H9 (cell line): Measurements from ENCODE around the gene RALGPS2. TPM values are rescaled to one million over a fixed set of nuclear protein-coding genes. Genes with fewer than 3 reads are reported as not detected.

Experiments used
- DNase-seq: peaks from one replicate; pipeline ENCODE4 v3.0.0-alpha.2; 2017
- H2AFZ ChIP-seq: one replicate; pipeline ENCODE4 v1.6.1; 2013; ENCODE audit warnings: mild to moderate bottlenecking, low read length, control low read depth, moderate library complexity
- H2AK5ac ChIP-seq: 2 replicates; pipeline ENCODE4 v1.6.1; 2013; ENCODE audit warnings: low read length, control low read depth, mixed read lengths; ENCODE audit not compliant: insufficient read length
- H2BK120ac ChIP-seq: one replicate; pipeline ENCODE4 v1.6.1; 2013; ENCODE audit warnings: low read depth, mild to moderate bottlenecking, low read length, control low read depth, inconsistent platforms; ENCODE audit not compliant: poor library complexity, severe bottlenecking
- H2BK12ac ChIP-seq: 2 replicates; pipeline ENCODE4 v1.6.1; 2013; ENCODE audit warnings: low read length, control low read depth, mixed read lengths, low read depth; ENCODE audit not compliant: insufficient read length
- H2BK15ac ChIP-seq: 2 replicates; pipeline ENCODE4 v1.6.1; 2013; ENCODE audit warnings: low read depth, low read length, control low read depth
- H2BK20ac ChIP-seq: one replicate; pipeline ENCODE4 v1.6.1; 2013; ENCODE audit warnings: low read depth, mild to moderate bottlenecking, low read length, control low read depth, inconsistent platforms; ENCODE audit not compliant: poor library complexity, severe bottlenecking
- H2BK5ac ChIP-seq: 2 replicates; pipeline ENCODE4 v1.6.1; 2013; ENCODE audit warnings: low read length, control low read depth, mixed read lengths; ENCODE audit not compliant: insufficient read length
- H3K14ac ChIP-seq: 2 replicates; pipeline ENCODE4 v1.6.1; 2013; ENCODE audit warnings: low read length, control low read depth; ENCODE audit not compliant: insufficient read depth
- H3K18ac ChIP-seq: 2 replicates; pipeline ENCODE4 v1.6.1; 2013; ENCODE audit warnings: low read depth, mild to moderate bottlenecking, mixed read lengths, low read length, control low read depth; ENCODE audit not compliant: insufficient read length
- H3K23ac ChIP-seq: 2 replicates; pipeline ENCODE4 v1.6.1; 2013; ENCODE audit warnings: low read length, control low read depth, mixed read lengths, low read depth; ENCODE audit not compliant: insufficient read length
- H3K23me2 ChIP-seq: 2 replicates; pipeline ENCODE4 v1.6.1; 2013; ENCODE audit warnings: low read depth, mild to moderate bottlenecking, mixed read lengths, low read length, control low read depth; ENCODE audit not compliant: insufficient read length, poor library complexity, severe bottlenecking
- H3K27ac ChIP-seq: 2 replicates; pipeline ENCODE4 v1.5.1; 2013; ENCODE audit warnings: low read length, control low read depth, mixed read lengths, low read depth; ENCODE audit not compliant: insufficient read length
- H3K27me3 ChIP-seq: 2 replicates; pipeline ENCODE4 v1.6.1; 2013; ENCODE audit warnings: low read length, control low read depth, inconsistent platforms; ENCODE audit not compliant: insufficient read depth
- H3K4ac ChIP-seq: 2 replicates; pipeline ENCODE4 v1.6.1; 2013; ENCODE audit warnings: low read depth, mild to moderate bottlenecking, control low read depth, inconsistent platforms, low read length, moderate library complexity
- H3K4me1 ChIP-seq: 2 replicates; pipeline ENCODE4 v1.6.1; 2013; ENCODE audit warnings: low read length, control low read depth, inconsistent platforms; ENCODE audit not compliant: insufficient read depth
- H3K4me2 ChIP-seq: 2 replicates; pipeline ENCODE4 v1.6.1; 2013; ENCODE audit warnings: low read length, control low read depth, mixed read lengths; ENCODE audit not compliant: insufficient read length, insufficient read depth
- H3K56ac ChIP-seq: 2 replicates; pipeline ENCODE4 v1.6.1; 2013; ENCODE audit warnings: low read depth, mild to moderate bottlenecking, mixed read lengths, low read length, control low read depth; ENCODE audit not compliant: insufficient read length
- H3K79me1 ChIP-seq: 2 replicates; pipeline ENCODE4 v1.6.1; 2013; ENCODE audit warnings: low read depth, mild to moderate bottlenecking, moderate library complexity, low read length, control low read depth, inconsistent platforms; ENCODE audit not compliant: insufficient read depth, poor library complexity, severe bottlenecking
- H3K79me2 ChIP-seq: 2 replicates; pipeline ENCODE4 v1.6.1; 2013; ENCODE audit warnings: low read length, control low read depth, inconsistent platforms; ENCODE audit not compliant: insufficient read depth
- H3K9ac ChIP-seq: 2 replicates; pipeline ENCODE4 v1.6.1; 2013; ENCODE audit warnings: low read length, control low read depth, mixed read lengths; ENCODE audit not compliant: insufficient read length; ENCODE audit errors: extremely low read depth
- H3K9me3 ChIP-seq: one replicate; pipeline ENCODE4 v1.6.1; 2013; ENCODE audit warnings: low read depth, low read length, inconsistent platforms; ENCODE audit not compliant: control insufficient read depth
- H3T11ph ChIP-seq: one replicate; pipeline ENCODE4 v1.6.1; 2013; ENCODE audit warnings: mild to moderate bottlenecking, low read length, control low read depth, inconsistent platforms
- H4K20me1 ChIP-seq: one replicate; pipeline ENCODE4 v1.6.1; 2013; ENCODE audit not compliant: control insufficient read depth, insufficient read length, insufficient read depth
- H4K5ac ChIP-seq: 2 replicates; pipeline ENCODE4 v1.6.1; 2013; ENCODE audit warnings: low read depth, mild to moderate bottlenecking, mixed read lengths, low read length, control low read depth; ENCODE audit not compliant: insufficient read length
- H4K8ac ChIP-seq: replicated peaks from 2 replicates; pipeline ENCODE4 v1.6.1; 2013; ENCODE audit warnings: low read length, control low read depth, mixed read lengths, low read depth; ENCODE audit not compliant: insufficient read length
- H4K91ac ChIP-seq: 2 replicates; pipeline ENCODE4 v1.6.1; 2013; ENCODE audit warnings: low read depth, mild to moderate bottlenecking, moderate library complexity, mixed read lengths, low read length, control low read depth; ENCODE audit not compliant: insufficient read length
- H3K27ac Mint-ChIP-seq, 3 experiments: 2 replicates in 2 of 3; 3 replicates in 1 of 3; pipeline ENCODE4 v1.8.0; 2020 to 2021; ENCODE audit warnings: mixed read lengths in 3 of 3, mild to moderate bottlenecking in 1 of 3, moderate library complexity in 1 of 3
- H3K27me3 Mint-ChIP-seq: 2 replicates; pipeline ENCODE4 v1.8.0; 2021; ENCODE audit warnings: low read depth, mild to moderate bottlenecking, moderate library complexity, mixed read lengths
- H3K36me3 Mint-ChIP-seq, 3 experiments: 2 replicates in 2 of 3; 3 replicates in 1 of 3; pipeline ENCODE4 v1.8.0; 2020 to 2021; ENCODE audit warnings: low read depth in 3 of 3, mixed read lengths in 3 of 3; ENCODE audit not compliant: insufficient read depth in 1 of 3
- H3K4me1 Mint-ChIP-seq, 2 experiments: 2 replicates each; pipeline ENCODE4 v1.8.0; 2020; ENCODE audit warnings: mixed read lengths in 2 of 2
- H3K4me3 Mint-ChIP-seq, 2 experiments: 2 replicates in 1 of 2; 3 replicates in 1 of 2; pipeline ENCODE4 v1.8.0; 2020 to 2021; ENCODE audit warnings: mild to moderate bottlenecking in 2 of 2, mixed read lengths in 2 of 2, moderate library complexity in 1 of 2
- H3K9me3 Mint-ChIP-seq, 2 experiments: 2 replicates in 1 of 2; 3 replicates in 1 of 2; pipeline ENCODE4 v1.8.0; 2020; ENCODE audit warnings: mild to moderate bottlenecking in 2 of 2, mixed read lengths in 2 of 2, moderate library complexity in 1 of 2
- WGBS: extraction: QIAGEN DNeasy Blood & Tissue Kit; methylation state at CpG from one replicate; pipeline ENCODE4 v1.1.7; 2013; ENCODE audit warnings: missing lambda C conversion rate, low lambda C conversion rate, mixed read lengths; ENCODE audit not compliant: insufficient read length; ENCODE audit errors: extremely low coverage; 5-methylcytosine and 5-hydroxymethylcytosine counted together
- total RNA-seq: library from RNA; stranded (reverse); gene quantifications from 2 replicates; pipeline ENCODE4 v1.2.1, GENCODE V29; 2021
- TF ChIP-seq, protein P1 (sequence below): fragments of 200-600 bp; sonication (generic); conservative IDR thresholded peaks from 3 replicates; pipeline ENCODE4 v1.8.0; 2021; ENCODE audit warnings: antibody characterized with exemption, mild to moderate bottlenecking

Gene RALGPS2
- total RNA-seq, 1 experiment from 2014 or later, result 32.6 TPM

DNA sequence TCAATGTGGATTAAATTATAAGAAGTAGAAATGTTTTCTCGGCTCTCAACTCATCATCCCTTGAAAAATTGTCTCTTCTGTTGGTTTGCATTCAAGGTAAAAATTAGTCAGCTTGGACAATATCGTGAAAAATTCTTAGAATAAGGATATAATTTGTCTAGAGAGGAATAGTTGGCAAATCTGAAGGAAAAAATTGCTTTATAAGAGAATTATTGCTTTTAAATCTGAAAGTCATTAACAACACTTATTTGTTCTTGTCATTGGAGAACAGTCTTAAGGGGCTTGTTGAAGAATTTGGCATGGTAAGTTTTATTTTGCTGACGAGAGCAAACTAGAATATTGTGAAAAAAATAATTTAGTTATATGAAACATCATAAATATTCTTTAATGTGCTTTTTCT is 119.4 kb downstream of the RALGPS2 start:
- H3K79me2 ChIP-seq, result no peaks in the 10 kb centered on the region
- no peak overlapping the region for H3K56ac ChIP-seq
- no peaks in the 10 kb centered on the region for H3K4me1 ChIP-seq
- no peak overlapping the region for H4K5ac ChIP-seq
- no peak overlapping the region for H3K4ac ChIP-seq
- Mint-ChIP-seq H3K4me1 (no peaks in the 10 kb centered on the region), H3K9me3 (peaks cover 3 to 5% of the 10 kb centered on the region in 2 experiments; a peak in 4 of 5 replicates), H3K27ac (no peak overlapping the region), H3K36me3 (peaks cover 3 to 11% (median 8%) of the 10 kb centered on the region in 3 experiments; a peak in 5 of 7 replicates), H3K27me3 (no peaks in the 10 kb centered on the region), H3K4me3 (no peak overlapping the region)
- H2BK15ac ChIP-seq, result no peak overlapping the region
- no peak overlapping the region for H2BK5ac ChIP-seq
- H3K79me1 ChIP-seq, result no peaks in the 10 kb centered on the region
- no peak overlapping the region for H2AK5ac ChIP-seq
- H3K4me2 ChIP-seq, result no peak overlapping the region
- H2BK12ac ChIP-seq, result no peak overlapping the region
- no peak overlapping the region for H3K23ac ChIP-seq
- H4K8ac ChIP-seq, result no peak overlapping the region
- no peak for DNase-seq
- H3K23me2 ChIP-seq, result no peaks in the 10 kb centered on the region
- no peak overlapping the region for H2BK120ac ChIP-seq
- no peak overlapping the region for H3T11ph ChIP-seq
- H3K9ac ChIP-seq, result no peak overlapping the region
- H3K27me3 ChIP-seq, result no peaks in the 10 kb centered on the region
- TF ChIP-seq, protein P1, sequence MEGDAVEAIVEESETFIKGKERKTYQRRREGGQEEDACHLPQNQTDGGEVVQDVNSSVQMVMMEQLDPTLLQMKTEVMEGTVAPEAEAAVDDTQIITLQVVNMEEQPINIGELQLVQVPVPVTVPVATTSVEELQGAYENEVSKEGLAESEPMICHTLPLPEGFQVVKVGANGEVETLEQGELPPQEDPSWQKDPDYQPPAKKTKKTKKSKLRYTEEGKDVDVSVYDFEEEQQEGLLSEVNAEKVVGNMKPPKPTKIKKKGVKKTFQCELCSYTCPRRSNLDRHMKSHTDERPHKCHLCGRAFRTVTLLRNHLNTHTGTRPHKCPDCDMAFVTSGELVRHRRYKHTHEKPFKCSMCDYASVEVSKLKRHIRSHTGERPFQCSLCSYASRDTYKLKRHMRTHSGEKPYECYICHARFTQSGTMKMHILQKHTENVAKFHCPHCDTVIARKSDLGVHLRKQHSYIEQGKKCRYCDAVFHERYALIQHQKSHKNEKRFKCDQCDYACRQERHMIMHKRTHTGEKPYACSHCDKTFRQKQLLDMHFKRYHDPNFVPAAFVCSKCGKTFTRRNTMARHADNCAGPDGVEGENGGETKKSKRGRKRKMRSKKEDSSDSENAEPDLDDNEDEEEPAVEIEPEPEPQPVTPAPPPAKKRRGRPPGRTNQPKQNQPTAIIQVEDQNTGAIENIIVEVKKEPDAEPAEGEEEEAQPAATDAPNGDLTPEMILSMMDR, result no peak
- H3K18ac ChIP-seq, result no peak overlapping the region
- H2BK20ac ChIP-seq, result no peak overlapping the region
- no peak overlapping the region for H3K27ac ChIP-seq
- H4K20me1 ChIP-seq, result no peaks in the 10 kb centered on the region
- no peak overlapping the region for H4K91ac ChIP-seq
- H2AFZ ChIP-seq, result no peak overlapping the region
- H3K14ac ChIP-seq, result no peak overlapping the region
- no peaks in the 10 kb centered on the region for H3K9me3 ChIP-seq
- WGBS, result no CpG with 5 or more reads among the region's 3 CpGs
